SJSA1 (cell line): ENCODE results near the gene SLC23A3. TPM values are rescaled to one million over a fixed set of nuclear protein-coding genes. Genes with fewer than 3 reads are reported as not detected.
"Not testable (repeated sequence)": the region's sequence is repeated elsewhere in the genome, so short reads cannot be mapped to it uniquely, and the experiment has no call there.

Source experiments
- DNase-seq, 2 experiments: peaks; one replicate each; pipeline ENCODE4 v3.0.0-alpha.2; 2015 to 2020; ENCODE audit warnings: low spot score in 2 of 2, low read depth in 1 of 2
- H3K27ac ChIP-seq: fragments of 250-450 bp; sonication (Bioruptor Pico); 2 replicates; pipeline ENCODE4 v1.5.1; 2020; ENCODE audit warnings: mild to moderate bottlenecking, moderate library complexity
- H3K27me3 ChIP-seq: fragments of 250-450 bp; sonication (Bioruptor Pico); replicated peaks from 2 replicates; pipeline ENCODE4 v1.5.1; 2020; ENCODE audit warnings: mild to moderate bottlenecking, moderate library complexity
- H3K36me3 ChIP-seq: fragments of 250-450 bp; sonication (Bioruptor Pico); 2 replicates; pipeline ENCODE4 v1.5.1; 2020; ENCODE audit warnings: mild to moderate bottlenecking
- H3K4me1 ChIP-seq: fragments of 250-450 bp; sonication (Bioruptor Pico); replicated peaks from 2 replicates; pipeline ENCODE4 v1.6.1; 2021; ENCODE audit warnings: mild to moderate bottlenecking
- H3K4me3 ChIP-seq: fragments of 250-450 bp; sonication (Bioruptor Pico); 2 replicates; pipeline ENCODE4 v1.5.1; 2020; ENCODE audit warnings: mild to moderate bottlenecking
- H3K9me3 ChIP-seq: fragments of 250-450 bp; sonication (Bioruptor Pico); replicated peaks from 2 replicates; pipeline ENCODE4 v1.5.1; 2020; ENCODE audit warnings: mild to moderate bottlenecking
- total RNA-seq: library from RNA; depleted of rRNA; stranded (reverse); fragments of >200 nt; shearing (Covaris generic); gene quantifications from 2 replicates; pipeline ENCODE4 v1.2.3, GENCODE V29; 2014

The SLC23A3 gene
- total RNA-seq, 1 experiment from 2014 or later: not detected

- no peak overlapping the region for H3K4me3 ChIP-seq
- H3K4me1 ChIP-seq: peaks cover 18% of the 10 kb centered on the region
- DNase-seq: peak in 1 of 2 experiments; percentile 33
- H3K9me3 ChIP-seq: no peaks in the 10 kb centered on the region
- no peak overlapping the region for H3K27ac ChIP-seq
- H3K27me3 ChIP-seq: no peaks in the 10 kb centered on the region
- H3K36me3 ChIP-seq: peaks cover 73% of the 10 kb centered on the region
Observed at GRCh38 chr2:219209236-219210195, 39.7 kb upstream of the SLC23A3 start.

GRCh38 chr2:219207884-219208740 is 38.3 kb upstream of the SLC23A3 start:
- Histone ChIP-seq H3K27ac (no peak overlapping the region), H3K36me3 (peaks cover 59% of the 10 kb centered on the region), H3K9me3 (no peaks in the 10 kb centered on the region), H3K27me3 (no peaks in the 10 kb centered on the region), H3K4me3 (no peak overlapping the region), H3K4me1 (peaks cover 18% of the 10 kb centered on the region)
- peak; percentile 28 to 31 for DNase-seq

- H3K27me3 ChIP-seq: no peaks in the 10 kb centered on the region
- peak; percentile 11 to 38 for DNase-seq
- H3K4me3 ChIP-seq: peak overlapping the region; percentile 57
- H3K27ac ChIP-seq: no peak overlapping the region
- peaks cover 18% of the 10 kb centered on the region for H3K4me1 ChIP-seq
- no peaks in the 10 kb centered on the region for H3K9me3 ChIP-seq
- peaks cover 51% of the 10 kb centered on the region for H3K36me3 ChIP-seq
Observed at GRCh38 chr2:219207134-219207883, 37.5 kb upstream of the SLC23A3 start.

GRCh38 chr2:219206328-219207133 is 36.7 kb upstream of the SLC23A3 start, which contains the start of gene ZFAND2B:
Gene ZFAND2B, plus strand, starts transcription at chr2:219206782. Its CDS starts 206 bp downstream, at chr2:219206988.
- no peaks in the 10 kb centered on the region for H3K9me3 ChIP-seq
- peak within 1 kb of the TSS; percentile 44; the same call in 1 of the 2 replicates for H3K27ac ChIP-seq
- peak within 1 kb of the TSS; percentile 57 for H3K4me3 ChIP-seq
- H3K4me1 ChIP-seq: peaks cover 18% of the 10 kb centered on the region
- DNase-seq: peak; percentile 93 to 94
- H3K36me3 ChIP-seq: peaks cover 44% of the 10 kb centered on the region
- no peaks in the 10 kb centered on the region for H3K27me3 ChIP-seq

- H3K4me3 ChIP-seq: peak overlapping the region; percentile 57
- no peak overlapping the region for H3K27ac ChIP-seq
- H3K9me3 ChIP-seq: no peaks in the 10 kb centered on the region
- H3K4me1 ChIP-seq: peaks cover 18% of the 10 kb centered on the region
- no peak for DNase-seq
- no peaks in the 10 kb centered on the region for H3K27me3 ChIP-seq
- peaks cover 39% of the 10 kb centered on the region for H3K36me3 ChIP-seq
Observed at GRCh38 chr2:219205981-219206327, 36.1 kb upstream of the SLC23A3 start.

GRCh38 chr2:219205165-219205538 is 35.3 kb upstream of the SLC23A3 start:
- no peak overlapping the region for H3K4me3 ChIP-seq
- peaks cover 18% of the 10 kb centered on the region for H3K4me1 ChIP-seq
- no peaks in the 10 kb centered on the region for H3K9me3 ChIP-seq
- no peak overlapping the region for H3K27ac ChIP-seq
- DNase-seq: no peak
- H3K27me3 ChIP-seq: no peaks in the 10 kb centered on the region
- H3K36me3 ChIP-seq: peaks cover 31% of the 10 kb centered on the region

GRCh38 chr2:219204425-219205164 is 34.8 kb upstream of the SLC23A3 start:
- Histone ChIP-seq H3K27me3 (no peaks in the 10 kb centered on the region; the same call in 1 of the 2 replicates), H3K9me3 (no peaks in the 10 kb centered on the region), H3K27ac (no peak overlapping the region), H3K4me1 (peaks cover 18% of the 10 kb centered on the region), H3K36me3 (peaks cover 25% of the 10 kb centered on the region), H3K4me3 (no peak overlapping the region)
- DNase-seq: no peak

GRCh38 chr2:219201331-219201730 is 31.5 kb upstream of the SLC23A3 start:
- not testable (repeated sequence) for DNase-seq, H3K36me3 ChIP-seq, H3K4me1 ChIP-seq

GRCh38 chr2:219200502-219201326 is 30.9 kb upstream of the SLC23A3 start:
- DNase-seq, H3K4me3 ChIP-seq, H3K9me3 ChIP-seq, H3K36me3 ChIP-seq, H3K27me3 ChIP-seq, H3K4me1 ChIP-seq, H3K27ac ChIP-seq: not testable (repeated sequence)

More at GRCh38 chr2:219201331-219201730, 31.5 kb upstream of the SLC23A3 start:
- not testable (repeated sequence) for H3K4me3 ChIP-seq, H3K9me3 ChIP-seq, H3K27ac ChIP-seq, H3K27me3 ChIP-seq

GRCh38 chr2:219199470-219200211 is 29.8 kb upstream of the SLC23A3 start:
- no peak for DNase-seq
- H3K27me3 ChIP-seq: peaks cover 4% of the 10 kb centered on the region
- no peak overlapping the region for H3K27ac ChIP-seq
- H3K9me3 ChIP-seq: no peaks in the 10 kb centered on the region
- no peaks in the 10 kb centered on the region for H3K4me1 ChIP-seq
- no peak overlapping the region for H3K4me3 ChIP-seq
- no peaks in the 10 kb centered on the region for H3K36me3 ChIP-seq

- no peak for DNase-seq
- peaks cover 4% of the 10 kb centered on the region for H3K27me3 ChIP-seq
- no peaks in the 10 kb centered on the region for H3K36me3 ChIP-seq
- H3K4me3 ChIP-seq: no peak overlapping the region
- no peak overlapping the region for H3K27ac ChIP-seq
- no peaks in the 10 kb centered on the region for H3K4me1 ChIP-seq
- no peaks in the 10 kb centered on the region for H3K9me3 ChIP-seq
Observed at GRCh38 chr2:219198974-219199373, 29.1 kb upstream of the SLC23A3 start.
